GM12864 (cell line): ENCODE measurements around the gene KCNQ1.
A peak's percentile ranks its signal among the peaks of the same experiment; 100 is the strongest.

ENCODE experiments used
- DNase-seq: peaks from one replicate; pipeline ENCODE4 v3.0.0-alpha.2; 2011; ENCODE audit warnings: low read depth
- H3K4me3 ChIP-seq: 2 replicates; pipeline ENCODE4 v1.5.1; 2011; ENCODE audit warnings: mild to moderate bottlenecking, low read depth, low read length, control low read depth
- CTCF ChIP-seq: IDR thresholded peaks from 2 replicates; pipeline ENCODE4 v1.5.1; 2011; ENCODE audit warnings: low read depth, mild to moderate bottlenecking, moderate library complexity, low read length, control low read depth, inconsistent platforms; ENCODE audit errors: missing control alignments

The KCNQ1 gene, protein sequence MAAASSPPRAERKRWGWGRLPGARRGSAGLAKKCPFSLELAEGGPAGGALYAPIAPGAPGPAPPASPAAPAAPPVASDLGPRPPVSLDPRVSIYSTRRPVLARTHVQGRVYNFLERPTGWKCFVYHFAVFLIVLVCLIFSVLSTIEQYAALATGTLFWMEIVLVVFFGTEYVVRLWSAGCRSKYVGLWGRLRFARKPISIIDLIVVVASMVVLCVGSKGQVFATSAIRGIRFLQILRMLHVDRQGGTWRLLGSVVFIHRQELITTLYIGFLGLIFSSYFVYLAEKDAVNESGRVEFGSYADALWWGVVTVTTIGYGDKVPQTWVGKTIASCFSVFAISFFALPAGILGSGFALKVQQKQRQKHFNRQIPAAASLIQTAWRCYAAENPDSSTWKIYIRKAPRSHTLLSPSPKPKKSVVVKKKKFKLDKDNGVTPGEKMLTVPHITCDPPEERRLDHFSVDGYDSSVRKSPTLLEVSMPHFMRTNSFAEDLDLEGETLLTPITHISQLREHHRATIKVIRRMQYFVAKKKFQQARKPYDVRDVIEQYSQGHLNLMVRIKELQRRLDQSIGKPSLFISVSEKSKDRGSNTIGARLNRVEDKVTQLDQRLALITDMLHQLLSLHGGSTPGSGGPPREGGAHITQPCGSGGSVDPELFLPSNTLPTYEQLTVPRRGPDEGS

DNA sequence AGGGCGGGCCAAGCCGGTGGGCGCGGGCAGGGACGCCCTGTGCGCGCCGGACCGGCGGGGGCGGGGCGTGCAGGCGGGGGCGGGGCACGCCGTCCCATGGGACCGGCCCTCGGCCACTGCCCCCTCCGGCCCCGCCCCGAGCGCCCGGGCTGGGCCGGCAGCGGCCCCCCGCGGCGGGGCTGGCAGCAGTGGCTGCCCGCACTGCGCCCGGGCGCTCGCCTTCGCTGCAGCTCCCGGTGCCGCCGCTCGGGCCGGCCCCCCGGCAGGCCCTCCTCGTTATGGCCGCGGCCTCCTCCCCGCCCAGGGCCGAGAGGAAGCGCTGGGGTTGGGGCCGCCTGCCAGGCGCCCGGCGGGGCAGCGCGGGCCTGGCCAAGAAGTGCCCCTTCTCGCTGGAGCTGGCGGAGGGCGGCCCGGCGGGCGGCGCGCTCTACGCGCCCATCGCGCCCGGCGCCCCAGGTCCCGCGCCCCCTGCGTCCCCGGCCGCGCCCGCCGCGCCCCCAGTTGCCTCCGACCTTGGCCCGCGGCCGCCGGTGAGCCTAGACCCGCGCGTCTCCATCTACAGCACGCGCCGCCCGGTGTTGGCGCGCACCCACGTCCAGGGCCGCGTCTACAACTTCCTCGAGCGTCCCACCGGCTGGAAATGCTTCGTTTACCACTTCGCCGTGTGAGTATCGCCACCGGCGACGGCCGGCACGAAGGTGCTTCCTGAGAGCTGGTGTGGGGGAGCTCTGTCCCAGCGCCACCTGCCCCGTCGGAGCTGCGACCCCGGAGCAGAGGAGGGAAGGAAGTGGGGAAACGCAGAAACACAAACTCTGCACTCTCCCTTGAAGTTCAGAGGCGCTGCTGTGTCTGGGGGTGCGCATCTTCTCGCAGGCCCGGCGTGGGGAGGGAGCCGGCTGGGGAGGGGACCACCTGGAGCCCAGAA, at the start of gene KCNQ1:
Gene KCNQ1 (plus strand): TSS at position 188 of the 925 bp plus-strand sequence. CDS start 91 bp downstream, at position 279.
- no peak within 1 kb of the TSS; the same call in 1 of the 2 replicates for H3K4me3 ChIP-seq
- no peak for TF ChIP-seq CTCF
- DNase-seq, result no peak

DNA sequence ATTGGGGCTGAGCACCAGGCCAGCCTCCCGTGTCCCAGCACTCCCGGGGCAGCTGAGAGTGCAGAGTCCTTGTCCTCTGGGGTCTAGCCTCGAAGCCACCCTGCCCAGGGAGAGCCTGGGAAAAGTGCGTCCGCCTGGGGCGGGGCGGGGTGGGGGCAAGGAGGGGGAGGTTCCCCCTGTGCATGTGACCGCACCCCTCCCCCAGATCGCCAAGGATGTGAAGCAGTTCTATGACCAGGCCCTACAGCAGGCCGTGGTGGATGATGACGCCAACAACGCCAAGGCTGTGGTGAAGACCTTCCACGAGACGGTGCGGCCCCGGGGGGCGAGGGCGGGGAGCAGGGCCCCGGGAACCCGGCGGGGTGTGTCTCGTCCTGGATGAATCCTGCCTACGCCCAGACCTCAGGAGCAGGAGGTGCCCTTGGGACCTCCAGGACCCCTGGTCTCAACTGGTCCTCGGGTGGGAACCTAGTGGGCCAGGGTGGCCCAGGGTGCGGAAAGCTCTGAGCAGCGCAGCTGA, 49.5 kb upstream of the KCNQ1 start:
- DNase-seq, result no peak
- no peak overlapping the region for H3K4me3 ChIP-seq
- no peak for TF ChIP-seq CTCF

DNA sequence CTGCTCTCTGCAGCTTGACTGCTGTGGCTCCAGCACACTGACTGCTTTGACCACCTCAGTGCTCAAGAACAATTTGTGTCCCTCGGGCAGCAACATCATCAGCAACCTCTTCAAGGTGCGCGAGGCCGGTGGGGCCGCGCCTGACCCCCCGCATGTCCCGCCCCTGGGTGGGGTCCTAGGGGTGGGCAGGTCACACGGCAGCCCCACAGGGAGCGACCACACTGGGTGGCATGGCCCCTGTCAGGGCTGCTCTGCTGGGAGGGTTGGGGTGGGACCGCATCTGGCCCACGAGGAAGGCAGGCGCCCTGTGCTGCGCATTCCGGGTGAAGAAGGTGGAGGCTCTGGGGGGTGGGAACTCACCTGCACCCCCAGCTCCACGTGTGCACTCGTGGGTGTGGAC, 49.0 kb upstream of the KCNQ1 start:
- no peak overlapping the region for H3K4me3 ChIP-seq
- TF ChIP-seq CTCF, result no peak
- no peak for DNase-seq

DNA sequence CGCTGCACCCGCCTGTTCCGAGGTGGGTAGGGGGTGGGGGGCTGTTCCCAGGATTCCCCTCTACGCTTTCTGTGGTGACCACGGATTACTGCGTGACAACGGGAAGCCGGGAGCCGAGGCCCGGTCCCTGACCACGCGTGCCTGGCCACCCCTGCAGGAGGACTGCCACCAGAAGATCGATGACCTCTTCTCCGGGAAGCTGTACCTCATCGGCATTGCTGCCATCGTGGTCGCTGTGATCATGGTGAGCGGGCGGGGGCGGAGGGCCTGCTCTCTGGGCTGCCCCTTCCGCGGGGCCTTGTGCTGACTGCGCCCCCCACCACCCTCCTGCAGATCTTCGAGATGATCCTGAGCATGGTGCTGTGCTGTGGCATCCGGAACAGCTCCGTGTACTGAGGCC, 48.3 kb upstream of the KCNQ1 start:
- no peak overlapping the region for H3K4me3 ChIP-seq
- no peak for DNase-seq
- TF ChIP-seq CTCF, result no peak

GRCh38 chr11:2397005-2397404, 47.8 kb upstream of the KCNQ1 start:
- no peak for TF ChIP-seq CTCF
- DNase-seq, result no peak
- H3K4me3 ChIP-seq, result no peak overlapping the region

DNA sequence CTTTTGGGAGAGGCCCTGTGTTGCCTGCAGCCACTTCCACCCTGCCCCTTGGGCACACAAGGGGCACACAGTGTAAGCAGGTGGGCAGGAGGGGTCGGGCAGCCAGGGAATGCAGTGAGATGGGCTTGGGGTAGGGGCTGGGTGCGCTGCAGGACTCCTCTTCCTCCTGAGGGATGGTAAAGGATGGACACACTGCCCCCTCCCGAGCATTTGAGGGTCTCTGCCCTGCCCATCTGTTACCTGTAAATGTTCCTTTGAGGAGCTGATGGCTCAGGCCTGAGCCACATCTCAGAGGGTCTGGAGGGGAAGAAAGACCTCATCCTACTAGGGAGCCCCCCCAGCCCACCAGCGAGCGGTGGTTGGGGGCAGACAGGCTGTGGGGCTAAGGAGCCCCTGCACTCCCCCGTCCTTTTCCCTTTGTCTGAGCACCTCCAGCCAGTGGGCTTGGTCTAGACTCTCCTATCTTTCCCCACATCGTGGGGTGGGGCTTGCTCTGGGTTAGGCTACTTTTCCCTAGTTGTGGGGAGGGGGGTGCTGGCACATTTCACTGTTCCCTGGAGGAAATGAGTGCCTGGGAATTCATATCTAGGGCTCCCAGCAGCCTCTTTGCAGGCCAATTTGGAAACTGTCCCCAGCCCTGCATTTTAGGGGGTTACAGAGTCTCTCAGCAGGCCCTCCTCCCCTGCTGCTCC, 46.0 kb upstream of the KCNQ1 start:
- H3K4me3 ChIP-seq, result peak overlapping the region; percentile 92
- TF ChIP-seq CTCF, result no peak
- no peak for DNase-seq
